Astrocyte (in vitro differentiated cells and primary cell): ENCODE measurements around the gene S100A7. TPM values are rescaled to one million over a fixed set of nuclear protein-coding genes. Genes with fewer than 3 reads are reported as not detected.

Source experiments
- DNase-seq: peaks from one replicate; pipeline ENCODE4 v3.0.0-alpha.2; 2010; ENCODE audit warnings: low read depth
- FAIRE-seq: peaks from 2 replicates; lab custom pipeline; 2011; peaks lifted over from hg19 to GRCh38; lab: Jason Lieb, UNC
- H2AFZ ChIP-seq: 2 replicates; pipeline ENCODE4 v1.6.0; 2012; ENCODE audit warnings: low read depth, low read length, inconsistent platforms
- H3K27ac ChIP-seq: 2 replicates; pipeline ENCODE4 v1.5.1; 2011; ENCODE audit warnings: low read depth, low read length, inconsistent platforms
- H3K27me3 ChIP-seq: 2 replicates; pipeline ENCODE4 v1.6.0; 2011; ENCODE audit warnings: low read length, inconsistent platforms; ENCODE audit not compliant: insufficient read depth
- H3K36me3 ChIP-seq: 2 replicates; pipeline ENCODE4 v1.5.1; 2011; ENCODE audit warnings: low read length, inconsistent platforms; ENCODE audit not compliant: insufficient read depth
- H3K4me1 ChIP-seq: 2 replicates; pipeline ENCODE4 v1.5.1; 2011; ENCODE audit warnings: low read length, inconsistent platforms; ENCODE audit not compliant: insufficient read depth
- H3K4me2 ChIP-seq: 2 replicates; pipeline ENCODE4 v1.6.0; 2012; ENCODE audit warnings: low read length, inconsistent platforms
- H3K4me3 ChIP-seq: 2 replicates; pipeline ENCODE4 v1.5.1; 2011; ENCODE audit warnings: low read depth, mild to moderate bottlenecking, low read length, inconsistent platforms; ENCODE audit not compliant: insufficient read depth
- H3K79me2 ChIP-seq: 2 replicates; pipeline ENCODE4 v1.6.0; 2012; ENCODE audit warnings: mild to moderate bottlenecking, low read length, inconsistent platforms; ENCODE audit not compliant: insufficient read depth
- H3K9ac ChIP-seq: 2 replicates; pipeline ENCODE4 v1.6.0; 2012; ENCODE audit warnings: mild to moderate bottlenecking, low read length, inconsistent platforms
- H3K9me3 ChIP-seq: 2 replicates; pipeline ENCODE4 v1.5.1; 2012; ENCODE audit warnings: low read depth, mild to moderate bottlenecking, low read length, inconsistent platforms; ENCODE audit not compliant: insufficient read depth
- H4K20me1 ChIP-seq: 2 replicates; pipeline ENCODE4 v1.6.0; 2012; ENCODE audit warnings: low read length, inconsistent platforms; ENCODE audit not compliant: insufficient read depth
- H3K27ac Mint-ChIP-seq: one replicate; pipeline ENCODE4 v1.8.0; 2021; ENCODE audit warnings: mild to moderate bottlenecking, mixed read lengths; ENCODE audit not compliant: unreplicated experiment
- H3K27me3 Mint-ChIP-seq: one replicate; pipeline ENCODE4 v1.8.0; 2021; ENCODE audit warnings: low read depth, mixed read lengths; ENCODE audit not compliant: unreplicated experiment
- H3K36me3 Mint-ChIP-seq: one replicate; pipeline ENCODE4 v1.8.0; 2021; ENCODE audit warnings: low read depth, mixed read lengths; ENCODE audit not compliant: unreplicated experiment
- H3K4me1 Mint-ChIP-seq: one replicate; pipeline ENCODE4 v1.8.0; 2021; ENCODE audit warnings: low read depth, mixed read lengths; ENCODE audit not compliant: unreplicated experiment
- H3K4me3 Mint-ChIP-seq: one replicate; pipeline ENCODE4 v1.8.0; 2021; ENCODE audit warnings: mild to moderate bottlenecking, moderate library complexity, mixed read lengths; ENCODE audit not compliant: unreplicated experiment
- H3K9me3 Mint-ChIP-seq: one replicate; pipeline ENCODE4 v1.8.0; 2021; ENCODE audit warnings: mild to moderate bottlenecking, mixed read lengths; ENCODE audit not compliant: unreplicated experiment
- EZH2 ChIP-seq: IDR thresholded peaks from 2 replicates; pipeline ENCODE4 v1.6.1; 2012; ENCODE audit warnings: mild to moderate bottlenecking, low read length, inconsistent platforms; ENCODE audit not compliant: insufficient read depth
- total RNA-seq: library from RNA; stranded (reverse); gene quantifications from 2 replicates; pipeline ENCODE4 v1.2.1, GENCODE V29; 2021
- TF ChIP-seq, protein P1 (sequence below): IDR thresholded peaks from 2 replicates; pipeline ENCODE4 v1.5.1; 2011; ENCODE audit warnings: low read depth, mild to moderate bottlenecking, inconsistent platforms, low read length, moderate library complexity; ENCODE audit not compliant: insufficient read depth

Gene S100A7
- total RNA-seq, 1 donor from 2014 or later = not detected

DNA sequence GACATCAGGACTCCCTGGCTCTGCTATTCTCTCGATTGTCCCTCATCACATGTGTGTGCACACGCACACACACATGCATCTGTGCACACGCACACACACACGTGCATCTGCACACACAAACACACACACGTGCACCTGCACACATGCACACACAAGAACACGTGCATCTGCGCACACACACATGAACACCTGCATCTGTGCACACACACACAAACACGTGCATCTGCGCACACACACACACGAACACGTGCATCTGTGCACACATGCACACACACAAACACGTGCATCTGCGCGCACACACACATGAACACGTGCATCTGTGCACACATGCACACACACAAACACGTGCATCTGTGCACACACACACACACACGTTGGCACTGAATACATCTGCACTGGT is 29.4 kb downstream of the S100A7 start:
- Histone ChIP-seq H4K20me1 (no peaks in the 10 kb centered on the region), H3K4me3 (no peak overlapping the region), H3K27ac (no peak overlapping the region), H3K9me3 (no peaks in the 10 kb centered on the region), H2AFZ (no peak overlapping the region), H3K9ac (no peak overlapping the region), H3K36me3 (no peaks in the 10 kb centered on the region), H3K4me2 (no peak overlapping the region), H3K79me2 (no peaks in the 10 kb centered on the region), H3K27me3 (no peaks in the 10 kb centered on the region), H3K4me1 (no peaks in the 10 kb centered on the region)
- no peak for DNase-seq
- H3K27me3 Mint-ChIP-seq = peaks cover 61% of the 10 kb centered on the region
- TF ChIP-seq, protein P1, sequence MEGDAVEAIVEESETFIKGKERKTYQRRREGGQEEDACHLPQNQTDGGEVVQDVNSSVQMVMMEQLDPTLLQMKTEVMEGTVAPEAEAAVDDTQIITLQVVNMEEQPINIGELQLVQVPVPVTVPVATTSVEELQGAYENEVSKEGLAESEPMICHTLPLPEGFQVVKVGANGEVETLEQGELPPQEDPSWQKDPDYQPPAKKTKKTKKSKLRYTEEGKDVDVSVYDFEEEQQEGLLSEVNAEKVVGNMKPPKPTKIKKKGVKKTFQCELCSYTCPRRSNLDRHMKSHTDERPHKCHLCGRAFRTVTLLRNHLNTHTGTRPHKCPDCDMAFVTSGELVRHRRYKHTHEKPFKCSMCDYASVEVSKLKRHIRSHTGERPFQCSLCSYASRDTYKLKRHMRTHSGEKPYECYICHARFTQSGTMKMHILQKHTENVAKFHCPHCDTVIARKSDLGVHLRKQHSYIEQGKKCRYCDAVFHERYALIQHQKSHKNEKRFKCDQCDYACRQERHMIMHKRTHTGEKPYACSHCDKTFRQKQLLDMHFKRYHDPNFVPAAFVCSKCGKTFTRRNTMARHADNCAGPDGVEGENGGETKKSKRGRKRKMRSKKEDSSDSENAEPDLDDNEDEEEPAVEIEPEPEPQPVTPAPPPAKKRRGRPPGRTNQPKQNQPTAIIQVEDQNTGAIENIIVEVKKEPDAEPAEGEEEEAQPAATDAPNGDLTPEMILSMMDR = no peak
- no peak for TF ChIP-seq EZH2
- FAIRE-seq = no peak
- peaks cover 1% of the 10 kb centered on the region for H3K9me3 Mint-ChIP-seq
- H3K27ac Mint-ChIP-seq = no peak overlapping the region
- no peaks in the 10 kb centered on the region for H3K36me3 Mint-ChIP-seq
- no peak overlapping the region for H3K4me3 Mint-ChIP-seq
- H3K4me1 Mint-ChIP-seq = no peaks in the 10 kb centered on the region

DNA sequence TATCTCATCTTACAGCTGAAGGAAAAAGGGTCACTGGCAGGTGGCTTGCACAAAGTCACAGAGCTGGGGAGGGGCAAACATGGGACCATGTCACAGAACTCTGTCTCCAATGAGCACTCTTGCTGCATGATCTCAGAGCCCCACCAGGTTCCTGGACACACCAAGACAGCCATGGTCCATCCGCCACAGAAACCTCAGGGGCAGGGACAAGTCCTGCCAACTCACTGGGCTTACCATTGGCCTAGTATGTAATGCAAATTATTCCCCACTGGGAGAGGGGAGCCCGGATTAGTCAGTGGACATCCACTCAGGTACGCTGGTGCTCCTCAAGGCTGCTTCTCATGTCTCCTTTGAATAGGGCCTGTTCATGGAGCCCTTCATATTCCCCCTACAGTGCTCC is 29.9 kb downstream of the S100A7 start:
- Histone ChIP-seq H3K79me2 (no peaks in the 10 kb centered on the region), H3K36me3 (no peaks in the 10 kb centered on the region), H4K20me1 (no peaks in the 10 kb centered on the region), H3K4me1 (no peaks in the 10 kb centered on the region), H3K27me3 (no peaks in the 10 kb centered on the region), H3K9me3 (no peaks in the 10 kb centered on the region), H3K4me3 (no peak overlapping the region), H2AFZ (no peak overlapping the region), H3K27ac (no peak overlapping the region), H3K4me2 (no peak overlapping the region), H3K9ac (no peak overlapping the region)
- no peaks in the 10 kb centered on the region for H3K4me1 Mint-ChIP-seq
- peaks cover 64% of the 10 kb centered on the region for H3K27me3 Mint-ChIP-seq
- no peak overlapping the region for H3K27ac Mint-ChIP-seq
- no peak for DNase-seq
- FAIRE-seq = no peak
- no peak overlapping the region for H3K4me3 Mint-ChIP-seq
- no peaks in the 10 kb centered on the region for H3K36me3 Mint-ChIP-seq
- no peak for TF ChIP-seq EZH2
- TF ChIP-seq, protein P1 = no peak
- peaks cover 1% of the 10 kb centered on the region for H3K9me3 Mint-ChIP-seq

DNA sequence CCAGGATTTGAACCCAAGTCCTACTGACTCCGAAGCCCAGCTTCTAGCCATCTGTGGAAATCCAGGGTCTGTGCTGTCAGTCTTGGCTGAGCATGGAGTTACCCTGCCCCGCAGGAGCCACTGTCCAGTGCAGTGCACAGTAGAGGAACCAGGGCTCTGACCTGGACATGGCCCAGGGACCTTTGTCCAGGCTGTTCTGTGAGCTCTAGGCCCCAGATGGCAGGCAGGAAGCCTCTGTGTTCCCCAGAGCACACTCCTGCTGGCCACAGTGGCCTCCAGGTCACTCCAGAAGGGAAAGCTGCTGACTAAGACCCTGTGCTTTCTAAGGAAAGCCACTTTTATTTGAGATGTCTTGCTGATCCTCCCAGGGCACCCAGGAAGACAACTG is 30.3 kb downstream of the S100A7 start:
- no peak overlapping the region for H3K4me3 Mint-ChIP-seq
- no peak overlapping the region for H2AFZ ChIP-seq
- no peak overlapping the region for H3K4me2 ChIP-seq
- DNase-seq (no peak), FAIRE-seq (no peak)
- H3K4me1 ChIP-seq = no peaks in the 10 kb centered on the region
- H3K4me1 Mint-ChIP-seq = no peaks in the 10 kb centered on the region
- no peak overlapping the region for H3K9ac ChIP-seq
- H3K9me3 Mint-ChIP-seq = peaks cover 1% of the 10 kb centered on the region
- no peak overlapping the region for H3K27ac Mint-ChIP-seq
- H3K36me3 Mint-ChIP-seq = no peaks in the 10 kb centered on the region
- TF ChIP-seq, protein P1 = no peak
- no peak for TF ChIP-seq EZH2
- no peaks in the 10 kb centered on the region for H3K9me3 ChIP-seq
- H3K36me3 ChIP-seq = no peaks in the 10 kb centered on the region
- H3K79me2 ChIP-seq = no peaks in the 10 kb centered on the region
- peaks cover 67% of the 10 kb centered on the region for H3K27me3 Mint-ChIP-seq
- no peak overlapping the region for H3K4me3 ChIP-seq
- no peaks in the 10 kb centered on the region for H4K20me1 ChIP-seq
- no peak overlapping the region for H3K27ac ChIP-seq
- H3K27me3 ChIP-seq = no peaks in the 10 kb centered on the region
